Keratinocyte (primary cell): ENCODE data around the gene CPHXL.

Experiments used
- CTCF ChIP-seq, 3 experiments: IDR thresholded peaks in 1 of 3; conservative IDR thresholded peaks in 1 of 3; optimal IDR thresholded peaks in 1 of 3; 2 replicates in 2 of 3; 3 replicates in 1 of 3; pipeline versions ENCODE3 to v1.5.1; 2011; ENCODE audit warnings: low read length in 3 of 3, mild to moderate bottlenecking in 3 of 3, moderate library complexity in 2 of 3, control low read depth in 1 of 3, inconsistent platforms in 1 of 3; ENCODE audit not compliant: insufficient read depth in 2 of 3; ENCODE audit errors: extremely low read depth in 1 of 3
- EZH2 ChIP-seq: IDR thresholded peaks from one replicate; pipeline ENCODE4 v1.6.1; 2012; ENCODE audit warnings: inconsistent platforms, mild to moderate bottlenecking, low read length, moderate library complexity

DNA sequence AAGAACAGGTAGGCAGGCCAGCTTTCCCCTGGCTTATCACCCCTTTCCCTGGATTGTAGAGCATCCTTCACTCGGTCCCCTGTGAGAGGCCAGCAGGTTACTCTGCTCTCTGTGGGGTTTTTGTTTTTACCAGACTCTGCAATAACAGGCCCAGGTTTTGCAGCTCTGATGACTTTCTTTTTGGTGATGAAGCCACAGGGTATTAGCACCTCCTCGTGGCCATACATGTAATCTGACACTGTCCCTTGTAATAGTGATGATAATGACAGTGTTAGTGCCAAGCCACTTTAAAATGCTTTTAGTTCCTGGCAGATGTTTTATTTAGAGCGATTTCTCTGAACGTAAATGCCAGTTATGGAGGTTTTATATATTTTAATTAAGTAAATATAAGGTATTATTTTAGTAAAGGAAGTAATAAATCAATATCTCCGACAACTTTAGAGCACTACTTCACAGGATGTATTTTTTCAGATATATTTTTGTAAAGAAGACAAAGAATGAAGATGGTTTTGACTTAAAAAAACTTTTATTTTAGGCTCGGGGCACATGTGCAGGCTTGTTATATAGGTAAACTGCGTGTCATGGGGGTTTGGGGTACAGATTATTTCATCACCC is 38.0 kb upstream of the CPHXL start:
- TF ChIP-seq CTCF (optimal IDR thresholded peaks at IDR 0.05 in 1 of 3, IDR thresholded peaks at IDR 0.05 in 1 of 3, conservative IDR thresholded peaks at IDR 0.05 in 1 of 3; ENCODE audit: extremely low read depth in 1 of 3, insufficient read depth in 2 of 3, low read length in 3 of 3) (peak; percentile 68 to 80 (median 70)), EZH2 (no peak)
